GM12873 (cell line): ENCODE results near the gene UCK2.

ENCODE experiments used
- CTCF ChIP-seq: IDR thresholded peaks from 2 replicates; pipeline ENCODE4 v1.5.1; 2012; ENCODE audit warnings: low read depth, mild to moderate bottlenecking, moderate library complexity, low read length, control low read depth; ENCODE audit not compliant: insufficient read depth; ENCODE audit errors: missing control alignments

Gene UCK2

GRCh38 chr1:165816157-165816556, 11.3 kb upstream of the UCK2 start:
- no peak for TF ChIP-seq CTCF

GRCh38 chr1:165816826-165817497, 10.5 kb upstream of the UCK2 start:
- no peak for TF ChIP-seq CTCF

- no peak for TF ChIP-seq CTCF
Observed at GRCh38 chr1:165823552-165824268, 3.7 kb upstream of the UCK2 start.

GRCh38 chr1:165824269-165824643, 3.2 kb upstream of the UCK2 start:
- TF ChIP-seq CTCF: no peak

- no peak for TF ChIP-seq CTCF
Observed at GRCh38 chr1:165826565-165827267, 698 bp upstream of the UCK2 start.

GRCh38 chr1:165828103-165828668, 772 bp downstream of the UCK2 start:
- TF ChIP-seq CTCF: no peak
